Fibroblast of mammary gland (primary cell): Measurements from ENCODE around the gene DNTT.

Source experiments
- DNase-seq: peaks from one replicate; pipeline ENCODE4 v3.0.0-alpha.2; 2010; ENCODE audit warnings: low read depth
- H3K4me3 ChIP-seq: 2 replicates; pipeline ENCODE4 v1.5.1; 2011; ENCODE audit warnings: low read depth, mild to moderate bottlenecking, low read length, moderate library complexity; ENCODE audit not compliant: control insufficient read depth
- TF ChIP-seq, protein P1 (sequence below): conservative IDR thresholded peaks from 2 replicates; pipeline ENCODE4 v1.5.1; 2011; ENCODE audit warnings: low read depth, low read length, inconsistent platforms; ENCODE audit not compliant: control insufficient read depth, insufficient read depth

DNTT gene

GRCh38 chr10:96261930-96262329 lies 42.3 kb upstream of the DNTT start:
- H3K4me3 ChIP-seq: no peak overlapping the region
- TF ChIP-seq, protein P1, sequence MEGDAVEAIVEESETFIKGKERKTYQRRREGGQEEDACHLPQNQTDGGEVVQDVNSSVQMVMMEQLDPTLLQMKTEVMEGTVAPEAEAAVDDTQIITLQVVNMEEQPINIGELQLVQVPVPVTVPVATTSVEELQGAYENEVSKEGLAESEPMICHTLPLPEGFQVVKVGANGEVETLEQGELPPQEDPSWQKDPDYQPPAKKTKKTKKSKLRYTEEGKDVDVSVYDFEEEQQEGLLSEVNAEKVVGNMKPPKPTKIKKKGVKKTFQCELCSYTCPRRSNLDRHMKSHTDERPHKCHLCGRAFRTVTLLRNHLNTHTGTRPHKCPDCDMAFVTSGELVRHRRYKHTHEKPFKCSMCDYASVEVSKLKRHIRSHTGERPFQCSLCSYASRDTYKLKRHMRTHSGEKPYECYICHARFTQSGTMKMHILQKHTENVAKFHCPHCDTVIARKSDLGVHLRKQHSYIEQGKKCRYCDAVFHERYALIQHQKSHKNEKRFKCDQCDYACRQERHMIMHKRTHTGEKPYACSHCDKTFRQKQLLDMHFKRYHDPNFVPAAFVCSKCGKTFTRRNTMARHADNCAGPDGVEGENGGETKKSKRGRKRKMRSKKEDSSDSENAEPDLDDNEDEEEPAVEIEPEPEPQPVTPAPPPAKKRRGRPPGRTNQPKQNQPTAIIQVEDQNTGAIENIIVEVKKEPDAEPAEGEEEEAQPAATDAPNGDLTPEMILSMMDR: no peak
- no peak for DNase-seq

- DNase-seq: no peak
- H3K4me3 ChIP-seq: no peak overlapping the region
- TF ChIP-seq, protein P1: no peak
Observed at GRCh38 chr10:96263176-96263575, 41.1 kb upstream of the DNTT start.

DNA sequence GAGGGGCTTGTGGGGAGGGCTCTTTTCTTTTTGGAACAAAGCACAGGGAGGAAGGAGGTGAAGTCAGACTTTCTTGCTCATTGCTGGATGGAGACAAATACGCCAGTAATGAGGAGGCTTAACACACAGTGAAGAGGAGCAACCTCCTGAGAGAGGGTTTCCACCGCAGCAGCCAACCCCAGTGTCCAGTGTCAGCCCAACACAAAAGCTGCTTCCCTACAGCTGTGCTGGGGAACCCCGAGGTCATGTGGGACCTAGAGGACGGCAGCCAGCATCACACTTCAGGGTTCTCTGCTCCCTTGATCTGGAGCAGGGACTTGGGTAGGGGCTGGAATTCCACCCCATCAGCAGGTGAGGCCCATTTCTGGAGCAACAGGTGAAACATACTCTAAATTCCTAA lies 40.6 kb upstream of the DNTT start:
- H3K4me3 ChIP-seq: no peak overlapping the region
- DNase-seq: no peak
- TF ChIP-seq, protein P1: no peak

DNA sequence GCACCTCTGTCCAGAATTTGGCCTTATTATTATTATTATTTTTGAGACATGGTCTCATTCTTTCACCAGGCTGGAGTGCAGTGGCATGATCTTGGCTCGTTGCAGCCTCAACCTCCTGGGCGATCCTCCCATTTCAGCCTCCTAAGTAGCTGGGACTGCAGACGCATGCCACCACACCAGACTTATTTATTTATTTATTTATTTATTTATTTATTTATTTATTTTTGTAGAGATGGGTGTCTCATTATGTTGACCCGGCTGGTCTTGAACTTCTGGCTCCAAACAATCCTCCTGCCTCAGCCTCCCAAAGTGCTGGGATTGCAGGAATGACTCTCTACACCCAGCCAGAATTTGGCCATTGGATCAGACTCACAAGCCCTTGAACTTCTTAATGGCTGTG lies 39.3 kb upstream of the DNTT start:
- no peak overlapping the region for H3K4me3 ChIP-seq
- TF ChIP-seq, protein P1: no peak
- no peak for DNase-seq

- no peak overlapping the region for H3K4me3 ChIP-seq
- TF ChIP-seq, protein P1: no peak
- no peak for DNase-seq
Observed at GRCh38 chr10:96266118-96266770, 38.0 kb upstream of the DNTT start.

DNA sequence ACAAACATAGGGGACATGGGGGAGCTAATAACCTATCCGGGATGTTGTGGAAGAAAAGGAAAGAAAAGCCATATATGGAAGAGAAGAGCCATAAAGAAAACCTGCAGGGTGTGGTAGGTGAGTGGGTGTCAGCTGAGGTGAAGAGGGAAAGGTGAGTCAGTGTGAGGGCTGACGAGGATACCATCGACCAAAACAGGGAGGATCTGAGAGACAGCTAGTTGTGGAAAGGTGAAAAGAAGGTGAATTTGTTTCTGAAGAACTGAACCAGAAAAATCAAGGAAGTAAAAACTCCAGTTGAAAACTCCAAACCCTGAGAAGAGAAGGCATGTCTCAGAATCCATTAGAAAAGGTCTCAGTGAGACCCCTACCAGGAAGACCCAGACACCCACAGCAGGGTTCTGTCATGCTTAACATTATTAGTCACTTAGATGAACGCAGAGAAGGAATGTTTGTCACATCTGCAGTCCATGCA lies 37.0 kb upstream of the DNTT start:
- TF ChIP-seq, protein P1: no peak

More for the DNA sequence above, 37.0 kb upstream of the DNTT start:
- H3K4me3 ChIP-seq: no peak overlapping the region
- DNase-seq: no peak
